H1 (cell line): ENCODE data around the gene GATA5. TPM values are rescaled to one million over a fixed set of nuclear protein-coding genes. Genes with fewer than 3 reads are reported as not detected.

ENCODE experiments used
- CTCF ChIA-PET: fragments of 300-600 bp; sonication (Branson Sonifier 250); formaldehyde crosslinking; loops from one replicate; lab custom pipeline; 2021; ENCODE audit not compliant: partially characterized antibody; lab: Charles Lee
- POLR2A ChIA-PET: fragments of 300-600 bp; sonication (Branson Sonifier 250); formaldehyde crosslinking; loops from one replicate; lab custom pipeline; 2021; ENCODE audit warnings: inconsistent platforms; ENCODE audit not compliant: partially characterized antibody; lab: Charles Lee
- DNase-seq, 2 experiments: peaks; one replicate each; pipeline versions ENCODE4 v3.0.0 to v3.0.0-alpha.2; 2010 to 2022; ENCODE audit warnings: low spot score in 2 of 2, low read depth in 1 of 2, mixed read lengths in 1 of 2
- FAIRE-seq: peaks from 2 replicates; lab custom pipeline; 2011; peaks lifted over from hg19 to GRCh38; lab: Jason Lieb, UNC
- H2AFZ ChIP-seq: 2 replicates; pipeline ENCODE4 v1.8.1; 2012; ENCODE audit warnings: low read length, inconsistent platforms
- H2AK5ac ChIP-seq: 2 replicates; pipeline ENCODE4 v1.6.1; 2013; ENCODE audit warnings: low read depth, low read length
- H2BK120ac ChIP-seq: replicated peaks from 2 replicates; pipeline ENCODE3; 2013; ENCODE audit warnings: low read depth, low read length, inconsistent platforms
- H2BK12ac ChIP-seq: 2 replicates; pipeline ENCODE4 v1.6.1; 2013; ENCODE audit warnings: low read depth, low read length
- H2BK15ac ChIP-seq: 2 replicates; pipeline ENCODE4 v1.6.1; 2013; ENCODE audit warnings: low read length
- H2BK20ac ChIP-seq: 2 replicates; pipeline ENCODE4 v1.6.1; 2013; ENCODE audit warnings: low read length
- H2BK5ac ChIP-seq: 2 replicates; pipeline ENCODE4 v1.6.1; 2013; ENCODE audit warnings: low read depth, low read length
- H3K14ac ChIP-seq: 2 replicates; pipeline ENCODE4 v1.6.1; 2013; ENCODE audit warnings: inconsistent platforms; ENCODE audit not compliant: insufficient read length
- H3K18ac ChIP-seq: 2 replicates; pipeline ENCODE4 v1.6.1; 2013; ENCODE audit warnings: low read length; ENCODE audit errors: extremely low read depth
- H3K23ac ChIP-seq: 2 replicates; pipeline ENCODE4 v1.6.1; 2013; ENCODE audit warnings: inconsistent platforms; ENCODE audit not compliant: insufficient read length
- H3K23me2 ChIP-seq: 2 replicates; pipeline ENCODE4 v1.6.1; 2013; ENCODE audit warnings: low read depth, low read length
- H3K27ac ChIP-seq: 2 replicates; pipeline ENCODE4 v1.6.1; 2011; ENCODE audit warnings: low read depth, low read length, inconsistent platforms
- H3K27me3 ChIP-seq, 4 experiments: replicated peaks in 1 of 4; 1 replicate in 1 of 4; 2 replicates in 3 of 4; pipeline versions ENCODE4 v1.6.1 to v1.8.1; 2011 to 2013; ENCODE audit warnings: low read length in 3 of 4, mild to moderate bottlenecking in 3 of 4, inconsistent platforms in 2 of 4, mixed read lengths in 2 of 4, moderate library complexity in 1 of 4; ENCODE audit not compliant: control insufficient read depth in 3 of 4, insufficient read depth in 3 of 4; ENCODE audit errors: extremely low read depth in 1 of 4
- H3K36me3 ChIP-seq, 4 experiments: 2 replicates each; pipeline versions ENCODE4 v1.6.1 to v1.8.1; 2011 to 2013; ENCODE audit warnings: mild to moderate bottlenecking in 4 of 4, low read length in 3 of 4, moderate library complexity in 2 of 4, control low read depth in 1 of 4, inconsistent platforms in 1 of 4; ENCODE audit not compliant: insufficient read depth in 4 of 4, control insufficient read depth in 2 of 4
- H3K4ac ChIP-seq: replicated peaks from 2 replicates; pipeline ENCODE3; 2013; ENCODE audit warnings: low read length, low read depth, mixed read lengths, inconsistent platforms; ENCODE audit not compliant: insufficient read length
- H3K4me1 ChIP-seq, 4 experiments: replicated peaks in 1 of 4; 1 replicate in 1 of 4; 2 replicates in 3 of 4; pipeline versions ENCODE4 v1.6.1 to v1.8.1; 2011 to 2013; ENCODE audit warnings: low read length in 3 of 4, inconsistent platforms in 2 of 4, mixed read lengths in 1 of 4; ENCODE audit not compliant: insufficient read depth in 4 of 4, control insufficient read depth in 3 of 4
- H3K4me2 ChIP-seq, 2 experiments: 2 replicates each; pipeline versions ENCODE4 v1.6.1 to v1.8.1; 2011 to 2013; ENCODE audit warnings: low read depth in 2 of 2, low read length in 2 of 2, control low read depth in 1 of 2, inconsistent platforms in 1 of 2, mild to moderate bottlenecking in 1 of 2; ENCODE audit not compliant: insufficient read depth in 1 of 2
- H3K4me3 ChIP-seq, 4 experiments: fragments of 200-600, 300-600 bp in 1 of 4; sonication (generic), shearing (Covaris generic), sonication (Bioruptor Twin) in 1 of 4; 2 replicates each; pipeline versions ENCODE4 v1.5.1 to v1.8.1; 2011 to 2016; ENCODE audit warnings: low read length in 4 of 4, low read depth in 3 of 4, control low read depth in 2 of 4, inconsistent platforms in 2 of 4, mild to moderate bottlenecking in 2 of 4, mixed read lengths in 1 of 4, moderate library complexity in 1 of 4; ENCODE audit not compliant: insufficient read depth in 2 of 4; ENCODE audit errors: extremely low read depth in 1 of 4
- H3K56ac ChIP-seq: replicated peaks from 2 replicates; pipeline ENCODE3; 2013; ENCODE audit warnings: low read depth, mild to moderate bottlenecking, mixed read lengths, low read length, inconsistent platforms; ENCODE audit not compliant: insufficient read length
- H3K79me1 ChIP-seq: 2 replicates; pipeline ENCODE4 v1.6.1; 2013; ENCODE audit warnings: low read depth, low read length, control low read depth
- H3K79me2 ChIP-seq, 2 experiments: 2 replicates each; pipeline versions ENCODE4 v1.6.1 to v1.8.1; 2012 to 2013; ENCODE audit warnings: low read length in 2 of 2, mild to moderate bottlenecking in 2 of 2, inconsistent platforms in 1 of 2; ENCODE audit not compliant: insufficient read depth in 2 of 2, control insufficient read depth in 1 of 2
- H3K9ac ChIP-seq, 4 experiments: replicated peaks in 1 of 4; 1 replicate in 1 of 4; 2 replicates in 3 of 4; pipeline versions ENCODE4 v1.6.1 to v1.8.1; 2011 to 2013; ENCODE audit warnings: low read depth in 3 of 4, low read length in 3 of 4, control low read depth in 2 of 4, mild to moderate bottlenecking in 2 of 4, moderate library complexity in 2 of 4, inconsistent platforms in 1 of 4; ENCODE audit errors: extremely low read depth in 1 of 4
- H3K9me3 ChIP-seq, 2 experiments: 2 replicates each; pipeline versions ENCODE4 v1.6.1 to v1.8.1; 2012 to 2013; ENCODE audit warnings: mild to moderate bottlenecking in 2 of 2, moderate library complexity in 2 of 2, control low read depth in 1 of 2, inconsistent platforms in 1 of 2, low read depth in 1 of 2, low read length in 1 of 2, mixed read lengths in 1 of 2; ENCODE audit not compliant: insufficient read depth in 2 of 2
- H4K20me1 ChIP-seq, 2 experiments: replicated peaks in 1 of 2; 2 replicates each; pipeline versions ENCODE3 to v1.8.1; 2011 to 2013; ENCODE audit warnings: inconsistent platforms in 2 of 2, low read length in 2 of 2, mild to moderate bottlenecking in 1 of 2; ENCODE audit not compliant: insufficient read depth in 2 of 2, control insufficient read depth in 1 of 2
- H4K5ac ChIP-seq: 2 replicates; pipeline ENCODE4 v1.6.1; 2013; ENCODE audit warnings: low read length, low read depth, mixed read lengths, inconsistent platforms; ENCODE audit not compliant: insufficient read length
- H4K8ac ChIP-seq: 2 replicates; pipeline ENCODE4 v1.8.0; 2013; ENCODE audit warnings: mild to moderate bottlenecking, moderate library complexity, low read length, inconsistent platforms; ENCODE audit not compliant: insufficient read depth; ENCODE audit errors: extremely low read depth
- H4K91ac ChIP-seq: replicated peaks from 2 replicates; pipeline ENCODE3; 2013; ENCODE audit warnings: low read length, mixed read lengths, inconsistent platforms; ENCODE audit not compliant: insufficient read length
- RBBP5 ChIP-seq: IDR thresholded peaks from 2 replicates; pipeline ENCODE4 v1.7.1; 2012; ENCODE audit warnings: low read depth, mild to moderate bottlenecking, inconsistent platforms, low read length, moderate library complexity, borderline replicate concordance
- WGBS, 2 experiments: shearing (Covaris generic) in 1 of 2; methylation state at CpG; one replicate each; pipeline versions ENCODE4 v1.1.6 to v1.1.7; 2013 to 2015; ENCODE audit warnings: low lambda C conversion rate in 2 of 2, mixed read lengths in 2 of 2, inconsistent platforms in 1 of 2, low coverage in 1 of 2, missing lambda C conversion rate in 1 of 2; ENCODE audit not compliant: insufficient replicate concordance in 2 of 2, insufficient coverage in 1 of 2, insufficient read length in 1 of 2; ENCODE audit errors: extremely low coverage in 1 of 2, missing lambda C conversion rate in 1 of 2; 5-methylcytosine and 5-hydroxymethylcytosine counted together
- polyA plus RNA-seq, 7 experiments: library from polyadenylated mRNA; depleted of rRNA in 3 of 7; stranded (reverse) in 5 of 7; unstranded in 2 of 7; fragments of >200 nt in 5 of 7; fragments of 200-250 nt in 2 of 7; gene quantifications; 1 replicate in 5 of 7; 2 replicates in 1 of 7; 4 replicates in 1 of 7; pipeline versions ENCODE4 v1.2.1 to v1.2.3, GENCODE V29; 2011 to 2013; ENCODE audit warnings: missing spikeins in 2 of 7, mixed read lengths in 2 of 7
- total RNA-seq: library from RNA; stranded (reverse); fragmentation: NEBNext Ultra II Directional; extraction: Animal tissue kit (Norgen Biotek cat#: 25700); gene quantifications from 2 replicates; pipeline ENCODE4 v1.2.1, GENCODE V29; 2021
- TF ChIP-seq, protein P1 (sequence below): IDR thresholded peaks from 2 replicates; pipeline ENCODE4 v1.6.1; 2012; ENCODE audit warnings: inconsistent platforms

GATA5 gene
- total and polyA plus RNA-seq, 2 of the 8 experiments (the other 6 are each of a cell fraction or from before 2014, with no cell fraction given), result 0.08 to 0.11 TPM

DNA sequence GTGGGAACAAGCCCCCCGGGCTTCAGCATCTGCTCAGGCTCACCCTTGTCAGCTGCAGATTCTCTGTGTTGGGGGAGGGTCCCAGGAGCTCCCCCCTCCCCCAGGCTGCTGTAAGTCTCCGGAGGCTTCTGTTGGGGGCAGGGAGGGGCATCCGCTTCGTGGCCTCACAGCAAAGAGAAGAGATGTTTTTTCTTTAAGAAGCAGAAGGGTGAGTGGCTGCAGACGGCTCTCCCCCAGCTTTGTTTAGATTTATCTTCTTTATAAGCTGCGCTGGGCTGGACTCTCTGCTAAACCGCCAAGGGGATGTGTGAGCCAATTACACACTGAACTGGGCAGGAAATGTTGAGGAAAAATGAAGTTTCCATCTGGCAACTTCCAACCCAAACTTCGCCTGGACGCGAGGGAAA, 48.7 kb upstream of the GATA5 start:
- 0 out of 2 replicates have a peak, but pooled peaks have one; percentile 66 for TF ChIP-seq RBBP5
- TF ChIP-seq, protein P1, sequence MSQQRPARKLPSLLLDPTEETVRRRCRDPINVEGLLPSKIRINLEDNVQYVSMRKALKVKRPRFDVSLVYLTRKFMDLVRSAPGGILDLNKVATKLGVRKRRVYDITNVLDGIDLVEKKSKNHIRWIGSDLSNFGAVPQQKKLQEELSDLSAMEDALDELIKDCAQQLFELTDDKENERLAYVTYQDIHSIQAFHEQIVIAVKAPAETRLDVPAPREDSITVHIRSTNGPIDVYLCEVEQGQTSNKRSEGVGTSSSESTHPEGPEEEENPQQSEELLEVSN, result no peak
- peak overlapping the region; percentile 71; the same call in 1 of the 2 replicates for H2BK5ac ChIP-seq
- H3K79me2 ChIP-seq, result no peaks in the 10 kb centered on the region
- peak overlapping the region; percentile 4 for H3K4ac ChIP-seq
- peak overlapping the region; percentile 80; the same call in 1 of the 2 replicates for H2BK12ac ChIP-seq
- H4K20me1 ChIP-seq, result no peaks in the 10 kb centered on the region
- H3K27me3 ChIP-seq, result no peaks in the 10 kb centered on the region
- H3K4me3 ChIP-seq, result peak overlapping the region in 1 of 4 experiments; percentile 29; a peak in 1 of 8 replicates
- H3K23ac ChIP-seq, result no peak overlapping the region
- POLR2A ChIA-PET, result interaction anchor here (1.1 to 2.4 kb wide), 3 partner anchors 14 to 17 kb away, joined by 3 to 9 read pairs (median 5); no protein-coding TSS in a partner anchor
- H2AK5ac ChIP-seq, result no peak overlapping the region
- H2BK15ac ChIP-seq, result 0 out of 2 replicates have a peak overlapping the region, but pooled peaks have one; percentile 92
- H3K4me1 ChIP-seq, result peaks cover 0 to 17% (median 11%) of the 10 kb centered on the region in 4 experiments; a peak in 6 of 7 replicates
- peak overlapping the region; percentile 24; the same call in 1 of the 2 replicates for H2AFZ ChIP-seq
- H3K27ac ChIP-seq, result no peak overlapping the region
- peak overlapping the region; percentile 16 to 51; a peak in 1 of 4 replicates for H3K4me2 ChIP-seq
- H3K9ac ChIP-seq, result no peak overlapping the region
- no peak for DNase-seq
- peak overlapping the region; percentile 11 for H2BK120ac ChIP-seq
- H2BK20ac ChIP-seq, result 0 out of 2 replicates have a peak overlapping the region, but pooled peaks have one; percentile 72
- no peak overlapping the region for H3K56ac ChIP-seq
- H3K36me3 ChIP-seq, result no peaks in the 10 kb centered on the region
- H3K18ac ChIP-seq, result no peak overlapping the region; the same call in 1 of the 2 replicates
- H3K9me3 ChIP-seq, result no peaks in the 10 kb centered on the region
- H4K8ac ChIP-seq, result peak overlapping the region; percentile 73
- H3K14ac ChIP-seq, result no peak overlapping the region
- CTCF ChIA-PET, result interaction anchor here (0.8 to 4.1 kb wide), 6 partner anchors 9 to 267 kb away, joined by 3 to 14 read pairs (median 4); no protein-coding TSS in a partner anchor
- no peak for FAIRE-seq
- peak overlapping the region; percentile 44 for H4K91ac ChIP-seq
- no peaks in the 10 kb centered on the region for H3K79me1 ChIP-seq
- 40% methylated on average over 10 of the region's 10 CpGs; no CpG with 5 or more reads in 1 of the 2 experiments for WGBS, 2 experiments
- 0 out of 2 replicates have a peak, but pooled peaks cover 1% of the 10 kb centered on the region for H3K23me2 ChIP-seq
- H4K5ac ChIP-seq, result peak overlapping the region; percentile 25
